ENCODE measurements around the gene RHBDD3.
"Not testable (repeated sequence)": the region's sequence is repeated elsewhere in the genome, so short reads cannot be mapped to it uniquely, and the experiment has no call there.

RHBDD3 gene

DNA sequence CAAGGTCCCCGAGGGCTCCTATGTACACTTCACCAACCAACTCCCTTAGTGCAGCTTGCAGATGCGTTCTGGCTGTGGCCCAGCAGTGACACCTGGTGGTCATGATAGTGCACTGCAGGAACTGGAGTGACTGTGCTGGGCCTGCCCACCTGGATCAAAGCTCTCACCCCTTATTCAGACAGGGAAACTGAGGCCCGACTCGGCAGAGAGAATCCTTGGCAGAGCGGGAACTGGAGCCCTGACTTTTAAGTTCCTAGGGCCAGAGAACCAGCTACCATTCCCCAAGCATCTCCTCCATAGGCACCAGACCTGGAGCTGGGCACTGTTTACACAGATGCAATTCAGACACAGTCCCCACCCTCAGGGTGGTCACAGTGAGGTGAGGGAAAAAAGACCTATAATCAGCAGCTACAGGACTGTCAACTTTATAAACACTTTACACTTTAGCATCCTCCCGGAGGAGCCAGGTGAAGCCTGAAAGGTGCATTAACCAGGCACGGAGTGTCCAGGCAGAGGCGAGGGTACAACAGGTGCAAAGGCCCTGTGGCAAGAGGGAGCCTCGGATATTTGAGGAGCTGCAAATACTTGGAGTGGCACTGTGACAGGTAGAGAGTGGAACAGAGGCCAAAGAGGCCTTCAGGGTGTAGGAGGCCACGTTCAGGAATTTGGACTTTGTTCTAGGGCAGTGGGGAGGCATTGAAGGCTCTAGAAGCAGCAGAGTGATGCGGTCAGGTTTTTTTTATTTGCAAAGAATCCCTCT lies 22.0 kb downstream of the RHBDD3 start:
- DNase-seq = peak; percentile 76

DNA sequence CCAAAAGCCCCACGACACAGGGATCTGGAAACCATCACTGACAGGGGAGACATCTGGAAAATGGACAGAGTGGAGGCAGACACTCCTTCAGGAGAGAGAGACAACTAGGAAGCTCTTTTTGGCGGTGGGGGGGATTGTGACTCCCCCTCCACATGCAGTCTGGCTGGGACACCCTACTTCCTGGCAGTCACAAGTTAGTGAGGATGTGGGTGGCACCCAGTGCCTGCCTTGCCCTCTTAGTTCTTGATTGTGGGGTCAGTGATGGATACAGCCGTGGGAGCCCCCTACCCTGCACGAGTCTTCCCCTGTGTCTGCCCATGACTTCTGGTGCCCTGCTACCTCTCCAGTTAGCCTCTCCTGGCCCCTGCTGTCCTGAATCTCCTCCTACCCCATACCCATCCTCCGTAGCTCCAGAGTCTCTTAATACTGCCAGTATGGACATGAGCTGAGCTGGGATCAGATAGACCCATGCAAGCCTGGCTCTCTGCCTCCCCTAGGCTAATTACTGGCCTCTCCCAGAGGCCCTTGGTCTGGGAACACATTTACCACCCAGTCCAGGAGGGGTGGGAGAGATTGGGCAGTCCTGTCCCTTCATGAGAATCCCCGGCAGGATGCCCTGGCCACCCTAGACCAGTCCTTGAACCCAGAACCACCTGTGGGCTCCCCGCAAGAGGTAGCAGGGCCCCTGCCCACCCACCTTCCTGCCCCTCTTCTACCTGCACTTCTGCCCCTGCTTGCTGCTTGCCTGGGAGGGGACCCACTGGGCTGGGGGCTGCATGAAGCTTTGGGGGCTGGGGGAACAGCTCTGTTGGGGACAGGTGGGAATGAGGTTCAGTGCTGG lies 22.8 kb downstream of the RHBDD3 start:
- no peak for DNase-seq

DNA sequence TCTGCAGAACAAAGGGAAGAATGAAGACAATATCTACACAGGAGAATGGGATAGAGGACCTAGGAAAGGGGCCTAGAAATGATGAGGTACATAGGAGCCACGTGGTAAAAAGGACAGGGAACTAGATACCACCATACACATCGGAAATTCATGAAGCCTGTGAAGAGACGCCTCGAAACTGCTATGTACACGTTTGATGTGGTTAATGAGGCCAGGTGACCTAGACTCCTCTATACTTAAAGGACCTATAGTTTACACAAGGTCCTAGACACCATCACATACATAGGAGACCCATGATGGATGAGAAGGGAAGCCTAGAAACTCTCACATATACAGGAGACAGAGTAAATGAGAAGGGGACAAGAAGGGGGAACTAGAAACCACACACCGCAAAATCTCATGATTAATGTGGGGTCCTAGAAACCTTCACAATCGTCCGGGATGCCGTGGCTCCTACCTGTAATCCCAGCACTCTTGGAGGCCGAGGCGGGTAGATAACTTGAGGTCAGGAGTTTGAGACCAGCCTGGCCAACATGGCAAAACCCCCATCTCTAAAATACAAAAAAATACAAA lies 23.8 kb downstream of the RHBDD3 start:
- DNase-seq = no peak

DNA sequence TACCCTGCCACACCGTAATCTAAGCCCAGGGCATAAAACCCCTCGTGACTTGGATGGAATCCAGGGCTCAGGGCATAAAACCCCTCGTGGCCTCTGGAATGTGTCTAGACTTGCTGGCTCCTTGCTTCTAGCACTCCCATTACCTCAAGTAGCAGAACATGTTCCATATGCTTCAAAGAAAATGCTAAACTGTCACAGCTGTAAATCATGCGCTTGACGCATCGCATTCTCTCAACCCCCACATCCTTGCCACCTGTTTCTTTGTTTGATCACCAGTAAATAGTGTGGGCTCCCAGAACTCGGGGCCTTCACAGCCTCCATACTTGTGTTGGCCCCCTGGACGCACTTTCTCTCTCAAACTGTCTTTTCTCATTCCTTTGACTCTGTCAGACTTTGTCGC lies 27.3 kb downstream of the RHBDD3 start:
- DNase-seq = not testable (repeated sequence)

DNA sequence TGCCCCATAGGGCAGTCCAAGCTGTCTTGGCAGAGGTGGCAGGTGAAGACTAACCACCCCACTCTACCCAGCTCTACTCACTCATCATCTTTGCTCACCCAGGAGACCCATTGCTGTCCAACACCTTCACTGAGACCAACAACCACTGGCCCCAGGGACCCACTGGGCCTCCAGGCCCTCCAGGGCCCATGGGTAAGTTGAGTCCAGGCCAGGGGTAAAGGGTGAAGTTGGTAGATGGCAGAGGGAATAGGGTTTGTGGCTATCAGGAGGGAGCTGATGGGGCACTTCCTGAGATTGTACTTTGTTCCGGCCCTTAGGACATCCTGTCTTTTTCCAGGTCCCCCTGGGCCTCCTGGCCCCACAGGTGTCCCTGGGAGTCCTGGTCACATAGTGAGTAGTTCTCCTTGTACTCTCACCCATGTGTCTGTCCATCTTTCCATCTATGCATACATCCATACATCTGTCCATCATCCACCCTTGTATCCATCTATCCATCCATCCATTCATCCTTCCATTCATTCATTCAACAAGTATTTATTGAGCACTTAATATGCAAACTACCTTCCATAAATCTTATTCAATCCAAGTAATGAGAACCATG lies 34.4 kb downstream of the RHBDD3 start:
- no peak for DNase-seq

DNA sequence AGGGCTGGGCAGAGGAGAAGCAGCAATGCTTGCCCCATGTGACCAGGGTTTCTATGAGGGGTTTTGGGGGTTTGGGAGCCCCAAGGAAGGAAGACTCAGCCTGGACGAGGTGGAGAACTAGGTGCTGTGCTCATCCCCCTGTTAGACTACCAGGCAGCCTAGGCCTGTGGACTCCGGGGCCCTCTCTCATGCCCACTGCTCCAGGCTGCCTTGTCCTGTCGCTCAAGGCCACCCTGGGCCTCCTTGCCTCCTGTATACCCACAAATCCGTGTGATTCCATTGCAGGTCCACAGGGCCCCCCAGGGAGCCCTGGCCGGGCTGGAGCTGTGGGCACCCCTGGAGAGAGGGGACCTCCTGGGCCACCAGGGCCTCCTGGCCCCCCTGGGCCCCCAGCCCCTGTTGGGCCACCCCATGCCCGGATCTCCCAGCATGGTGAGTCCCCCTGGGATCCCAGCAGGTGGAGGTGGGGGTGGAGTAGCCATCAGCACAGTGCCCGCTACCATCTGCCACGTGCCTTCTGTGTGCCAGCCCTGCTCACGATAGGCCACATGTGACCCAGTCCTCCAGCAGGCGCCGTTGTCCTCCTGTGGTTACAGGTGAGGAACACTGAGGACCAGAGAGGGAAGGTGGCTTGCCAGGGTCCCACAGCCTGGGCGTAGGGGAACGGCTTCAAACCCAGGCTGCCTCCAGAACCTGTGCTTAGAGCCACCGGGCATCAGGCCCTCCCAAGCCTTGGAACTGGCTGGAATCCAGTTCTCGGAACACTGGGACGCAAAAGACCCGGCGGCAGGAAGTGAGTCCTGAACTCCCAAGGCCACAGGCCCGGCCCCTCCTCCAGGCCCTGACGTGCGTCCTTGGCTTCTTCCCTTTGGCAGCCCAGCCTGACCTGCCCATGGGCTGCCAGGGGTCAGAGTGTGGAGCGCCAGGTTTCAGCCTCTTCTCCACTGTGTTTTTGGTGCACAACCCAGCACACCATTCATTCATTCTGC lies 35.5 kb downstream of the RHBDD3 start:
- DNase-seq = no peak

DNA sequence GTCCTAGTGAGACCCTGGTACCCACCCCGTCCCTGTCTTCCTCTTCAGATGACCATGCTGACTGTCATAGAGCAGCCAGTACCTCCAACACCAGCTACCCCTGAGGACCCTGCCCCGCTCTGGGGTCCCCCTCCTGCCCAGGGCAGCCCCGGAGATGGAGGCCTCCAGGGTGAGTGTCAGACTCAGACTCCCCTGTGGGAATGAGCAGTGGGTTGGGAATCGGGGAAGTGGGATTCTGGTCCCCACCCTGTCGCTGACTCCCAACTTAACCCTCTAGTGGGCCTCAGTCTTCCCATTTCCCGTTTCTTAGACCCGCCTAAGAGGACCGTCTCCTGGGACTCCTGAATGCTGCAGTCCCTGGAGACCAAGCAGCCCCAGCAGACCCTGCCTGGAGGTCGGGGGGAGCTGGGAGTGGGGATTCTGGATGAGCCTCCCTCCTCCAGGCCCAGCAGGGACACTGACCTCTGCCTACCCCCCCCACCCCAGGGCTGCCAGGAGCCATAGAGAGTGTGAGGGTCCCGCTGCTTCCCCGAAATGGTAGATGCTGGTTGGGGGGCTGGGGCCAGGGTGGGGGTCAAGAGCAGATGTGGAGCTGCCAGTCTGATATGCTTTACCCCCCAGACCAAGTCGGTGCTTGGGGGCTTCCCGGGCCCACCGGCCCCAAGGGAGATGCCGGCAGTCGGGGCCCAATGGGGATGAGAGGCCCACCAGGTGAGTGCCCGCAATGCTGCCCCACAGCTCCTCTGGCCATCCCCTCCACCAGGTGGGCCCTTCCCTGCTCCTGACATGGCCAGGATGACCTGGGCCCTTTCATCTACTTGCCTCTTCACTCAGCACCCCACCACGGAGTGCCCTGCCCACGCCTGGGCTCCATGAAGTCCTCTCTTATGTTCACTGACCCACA lies 36.6 kb downstream of the RHBDD3 start:
- no peak for DNase-seq

DNA sequence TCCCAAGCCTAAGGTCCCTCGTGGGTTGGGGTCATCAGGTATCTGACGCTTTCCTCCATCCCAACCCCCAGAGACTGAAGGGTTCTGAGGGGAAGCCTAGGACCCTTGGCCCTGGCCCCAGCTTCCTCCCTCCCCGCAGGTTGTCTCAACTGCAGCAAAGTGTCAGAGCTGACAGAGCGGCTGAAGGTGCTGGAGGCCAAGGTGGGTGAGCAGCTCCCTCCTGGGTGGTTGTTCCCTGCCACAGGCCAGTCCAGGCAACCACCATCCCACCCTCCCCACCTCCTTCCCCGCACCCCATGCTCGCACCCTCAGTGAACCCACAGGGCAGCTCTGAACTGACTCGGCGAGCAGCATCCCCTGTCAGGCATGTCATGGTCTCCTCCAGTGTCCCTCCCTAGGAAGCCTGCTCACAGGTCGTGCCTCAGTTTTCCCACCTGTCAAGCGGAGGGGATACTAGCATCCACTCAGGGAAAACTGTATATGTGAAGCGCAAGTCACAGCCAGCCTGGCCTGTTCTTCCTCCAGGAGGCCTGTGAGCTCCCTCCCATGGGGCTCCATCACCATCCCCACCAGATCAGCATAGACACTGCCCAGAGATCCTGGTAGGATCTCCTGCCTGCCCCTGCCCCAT lies 41.3 kb downstream of the RHBDD3 start:
- DNase-seq = no peak

DNA sequence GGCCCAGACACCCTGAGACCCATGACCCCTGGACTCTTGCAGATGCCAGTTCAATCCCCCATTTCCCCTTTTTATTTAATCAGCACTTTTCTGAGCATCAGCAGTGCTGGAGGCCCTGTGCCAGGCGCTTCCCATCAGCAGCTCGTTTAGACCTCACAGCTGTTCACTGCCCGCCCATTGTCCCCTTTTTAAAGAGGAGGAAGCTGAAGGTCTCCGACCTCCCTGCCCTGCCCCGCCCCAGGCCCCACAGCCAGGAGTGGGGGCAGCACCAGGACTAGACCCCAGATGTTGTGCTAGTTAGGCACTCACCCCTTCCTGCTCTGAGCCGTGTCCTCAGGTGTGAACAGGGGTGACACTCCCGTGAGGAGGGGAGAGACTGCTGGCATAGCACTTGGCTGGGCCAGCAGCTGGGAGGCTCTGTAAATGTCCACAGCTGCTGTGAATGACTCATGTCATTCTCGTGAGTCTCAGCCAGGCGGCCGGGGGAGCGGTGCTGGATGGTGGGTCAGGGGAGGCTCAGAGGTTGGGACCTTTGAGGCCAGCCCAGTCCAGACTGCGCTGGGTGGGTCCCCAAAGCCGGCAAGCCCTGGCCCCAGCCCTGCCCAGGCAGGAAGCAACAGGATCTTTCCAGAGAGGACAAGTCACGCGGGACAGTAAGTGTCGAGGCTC lies 42.2 kb downstream of the RHBDD3 start:
- no peak for DNase-seq

DNA sequence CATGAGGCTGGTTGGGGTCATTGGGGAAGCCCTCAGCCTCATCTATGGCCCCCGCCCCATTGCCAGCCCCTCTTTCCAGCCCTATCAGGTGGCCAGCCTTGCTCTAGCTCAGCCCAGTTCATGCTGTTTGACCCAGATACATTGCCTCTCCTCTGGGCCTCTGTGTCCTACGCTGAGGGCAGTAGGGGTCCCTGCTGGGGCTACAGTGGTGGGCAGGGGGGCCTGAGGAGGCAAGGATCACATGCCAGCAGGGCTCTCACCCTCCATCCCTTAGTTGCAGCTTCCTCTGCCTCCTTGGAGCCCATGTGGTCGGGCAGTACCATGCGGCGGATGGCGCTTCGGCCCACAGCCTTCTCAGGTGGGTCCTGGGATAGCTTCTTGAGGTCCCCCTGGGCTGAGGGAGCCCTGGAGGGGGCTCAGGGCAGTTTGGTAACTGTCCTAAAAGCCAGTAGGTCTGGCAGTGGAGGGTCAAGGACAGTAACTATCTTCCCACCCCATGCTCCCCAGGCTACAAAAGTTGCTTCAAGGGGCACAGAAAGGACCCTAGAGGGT lies 42.8 kb downstream of the RHBDD3 start:
- no peak for DNase-seq

DNA sequence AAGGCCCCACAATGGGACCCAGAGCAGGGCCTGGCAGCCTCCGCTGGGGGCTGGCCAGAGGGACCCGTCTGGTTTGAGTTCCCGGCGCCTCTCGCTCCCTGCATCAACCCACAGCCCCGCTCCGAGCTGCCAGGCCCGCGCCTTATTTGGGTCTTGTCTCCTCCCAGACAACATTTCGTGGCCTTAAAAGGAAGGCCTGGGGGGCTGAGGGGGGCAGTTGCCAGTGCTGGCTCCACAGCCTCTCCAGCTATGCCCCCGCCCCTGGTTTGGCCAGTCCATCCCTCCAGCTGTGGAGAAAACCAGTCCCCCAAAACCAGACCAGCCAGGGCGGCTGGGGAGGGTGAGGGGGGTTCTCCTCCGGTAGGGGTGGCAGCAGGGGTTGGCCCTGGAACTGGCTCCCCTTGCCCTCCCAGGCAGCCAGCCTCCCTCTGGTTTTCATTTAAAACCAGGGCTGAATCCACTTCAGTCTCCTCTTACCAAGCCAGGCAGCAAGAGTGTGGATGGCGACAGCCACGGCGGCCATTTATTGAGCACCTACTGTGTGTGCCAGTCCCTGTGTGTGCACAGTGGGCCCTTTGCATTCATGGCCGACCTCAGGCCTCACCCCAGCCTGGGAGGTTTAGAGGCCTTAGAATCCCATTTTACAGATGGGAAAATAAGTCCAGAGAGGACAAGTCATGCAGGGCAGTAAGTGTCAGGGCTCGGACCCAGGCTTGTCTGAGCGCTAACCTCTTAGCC lies 43.5 kb downstream of the RHBDD3 start:
- DNase-seq = no peak

DNA sequence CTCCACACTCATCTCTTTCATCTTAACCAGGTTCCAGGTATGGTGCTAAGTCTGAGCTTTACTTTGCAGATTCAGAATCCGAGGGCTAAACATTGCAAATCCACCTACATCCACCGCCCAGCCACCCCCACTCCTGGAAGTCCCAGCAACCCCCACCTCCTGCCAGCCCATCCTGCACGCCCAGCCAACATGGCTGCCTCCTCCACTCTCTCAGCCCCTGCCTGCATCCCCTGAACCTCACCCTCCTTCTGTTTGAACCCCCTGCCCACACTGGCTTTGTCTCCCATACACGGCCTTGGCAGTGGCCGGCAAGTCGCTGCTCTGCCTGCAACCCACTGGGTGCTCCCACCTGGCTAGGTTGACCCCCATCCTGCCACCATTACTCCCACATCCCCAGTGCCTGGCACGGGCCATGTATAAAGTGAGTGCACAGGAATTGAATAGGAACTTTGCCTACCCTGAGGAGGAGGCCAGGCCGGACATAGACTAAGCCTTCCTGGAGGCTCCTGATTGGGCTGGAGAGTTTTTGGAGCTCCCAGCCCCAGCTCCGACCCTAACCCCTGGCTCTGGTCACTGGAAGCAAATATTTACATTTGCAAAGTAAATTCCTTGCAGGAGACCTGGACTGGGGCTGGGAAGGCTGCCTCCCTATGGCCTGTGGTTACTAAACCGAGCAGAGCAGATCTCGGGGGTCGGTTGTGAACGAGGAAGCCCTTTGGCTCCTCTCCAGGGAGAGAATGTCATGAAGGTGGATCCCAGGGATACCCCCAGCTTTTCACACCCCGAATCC lies 47.7 kb downstream of the RHBDD3 start:
- no peak for DNase-seq

DNA sequence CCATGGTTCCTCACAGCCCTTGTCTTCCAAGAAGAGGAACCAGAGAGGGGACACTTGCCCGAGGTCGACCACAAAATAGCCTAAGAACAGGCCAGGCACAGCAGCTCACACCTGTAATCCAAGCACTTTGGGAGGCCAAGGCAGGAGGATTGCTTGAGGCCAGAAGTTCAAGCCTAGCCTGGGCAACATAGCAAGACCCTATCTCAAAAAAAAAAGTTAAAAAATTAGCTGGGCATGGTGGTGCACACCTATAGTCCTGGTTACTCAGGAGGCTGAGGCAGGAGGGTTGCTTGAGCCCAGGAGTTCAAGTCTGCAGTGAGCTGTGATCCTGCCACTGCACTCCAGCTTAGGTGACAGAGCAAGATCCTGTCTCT lies 48.4 kb downstream of the RHBDD3 start:
- not testable (repeated sequence) for DNase-seq

DNA sequence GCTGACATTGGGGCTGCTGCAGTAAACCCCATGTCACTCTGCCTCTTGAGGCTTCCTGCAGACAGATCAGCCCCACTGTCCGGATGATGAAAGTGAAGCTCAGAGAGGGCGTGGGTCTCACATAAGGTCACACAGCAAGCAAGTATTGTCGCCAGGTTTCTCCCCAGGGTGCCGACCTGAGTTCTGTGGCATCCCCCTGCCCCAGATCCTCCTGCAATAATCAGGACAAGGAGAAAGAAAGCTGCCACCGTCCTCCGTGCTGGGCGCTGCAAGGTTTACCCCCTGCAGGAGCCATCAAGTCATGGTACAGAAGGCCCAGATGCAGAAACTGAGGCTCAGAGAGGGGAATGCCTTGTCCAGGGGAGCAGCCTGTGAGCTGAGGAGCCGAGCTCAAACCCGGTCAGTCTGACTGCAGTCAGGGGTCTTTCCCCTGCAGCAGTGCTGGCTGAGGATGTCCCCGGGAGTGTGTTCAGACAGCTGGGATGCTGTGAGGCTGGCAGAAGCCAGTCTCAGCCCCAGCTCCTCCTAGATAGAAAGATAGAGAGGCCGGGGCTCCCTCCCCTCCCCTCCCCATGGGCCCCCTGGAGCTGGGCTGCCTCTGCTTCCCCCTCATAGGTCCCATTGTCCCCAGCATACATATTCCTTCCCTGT lies 48.9 kb downstream of the RHBDD3 start:
- DNase-seq = no peak

DNA sequence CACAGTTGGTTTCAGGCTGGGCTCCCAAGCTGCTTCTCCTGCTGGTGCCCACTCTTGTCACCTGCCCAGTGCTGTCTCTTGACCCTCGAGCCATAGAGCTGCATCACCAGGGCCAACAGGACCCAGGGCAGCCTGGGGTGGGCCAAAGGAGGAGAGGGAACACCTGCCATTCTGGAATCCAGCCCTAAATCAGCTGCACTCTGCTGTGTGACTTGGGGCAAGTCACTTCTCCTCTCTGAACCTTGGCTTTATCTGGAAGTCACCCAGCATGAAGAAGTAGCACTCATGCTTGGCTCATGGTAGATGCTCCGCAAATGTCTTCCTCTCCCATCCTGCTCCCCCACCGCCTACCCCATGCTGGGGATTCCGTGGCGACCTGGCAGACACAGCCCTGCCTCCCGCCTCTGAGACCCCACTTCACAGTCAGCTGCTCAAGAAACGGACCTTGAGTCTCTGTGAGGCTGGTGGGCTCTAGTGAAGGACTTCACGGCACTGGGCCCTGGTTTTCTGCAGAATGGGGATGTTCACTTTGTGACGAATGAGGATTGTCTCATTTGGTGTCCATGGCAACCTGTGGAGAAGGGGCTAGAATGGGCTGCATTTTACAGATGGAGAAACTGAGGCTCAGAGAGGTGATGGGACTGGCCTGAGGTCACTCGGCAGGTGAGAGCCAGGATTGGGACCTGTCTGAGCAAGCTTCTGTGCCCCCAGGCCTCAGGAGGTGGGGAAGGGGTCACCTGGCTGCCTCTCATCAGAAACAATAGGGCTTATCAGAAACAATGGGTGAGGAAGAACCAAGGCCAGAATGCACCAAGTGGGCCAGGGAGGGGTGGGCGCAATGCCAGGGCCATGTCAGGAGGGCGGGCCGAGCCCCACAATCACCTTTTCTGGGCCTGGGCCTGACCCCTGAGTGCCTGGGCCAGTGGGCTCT lies 49.7 kb downstream of the RHBDD3 start:
- no peak for DNase-seq

DNA sequence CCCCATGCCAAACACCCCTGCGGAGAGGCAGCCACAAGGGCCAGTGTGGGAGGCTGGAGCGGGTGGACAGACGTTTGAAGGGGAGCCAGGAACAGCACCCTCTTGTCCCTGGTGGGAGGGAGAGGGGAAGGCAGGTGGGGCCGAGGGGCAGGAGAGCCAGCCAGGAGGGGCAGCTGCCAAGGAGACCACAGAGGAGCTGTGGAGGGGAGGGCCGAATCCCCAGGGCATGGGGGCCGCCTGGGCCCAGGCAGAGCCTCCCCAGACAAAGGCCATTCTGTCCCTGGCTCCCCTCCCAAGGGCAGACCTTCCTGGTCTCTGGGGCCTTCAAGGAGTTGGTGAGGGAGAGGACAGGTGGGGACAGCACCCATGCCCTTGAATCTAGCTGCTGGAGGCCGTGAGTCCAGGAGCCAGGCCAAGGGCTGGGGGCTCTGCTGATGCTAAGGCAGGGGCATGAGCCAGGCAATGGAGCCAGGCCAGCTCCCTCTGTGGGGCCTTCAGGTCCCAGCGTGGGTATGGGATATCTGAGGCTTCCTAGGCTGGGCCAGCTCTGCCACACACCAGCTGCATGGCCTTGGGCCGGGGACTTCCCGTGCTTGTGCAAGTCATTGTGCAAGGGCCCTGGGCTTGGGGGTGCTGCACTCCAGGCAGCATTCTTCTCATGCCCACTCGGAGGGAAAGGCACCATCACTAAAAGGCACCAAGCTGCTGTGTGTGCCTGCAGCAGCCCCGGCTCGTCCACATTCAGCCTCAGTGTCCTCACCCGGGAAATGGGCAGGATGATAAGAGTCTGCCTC lies 50.7 kb downstream of the RHBDD3 start:
- no peak for DNase-seq

Measured in hematopoietic multipotent progenitor cell treated with erythropoietin and hydrocortisone succinate and interleukin-3 and kit ligand, for 8 days (in vitro differentiated cells).